ENCODE data around the gene SHPK.

Gene SHPK

DNA sequence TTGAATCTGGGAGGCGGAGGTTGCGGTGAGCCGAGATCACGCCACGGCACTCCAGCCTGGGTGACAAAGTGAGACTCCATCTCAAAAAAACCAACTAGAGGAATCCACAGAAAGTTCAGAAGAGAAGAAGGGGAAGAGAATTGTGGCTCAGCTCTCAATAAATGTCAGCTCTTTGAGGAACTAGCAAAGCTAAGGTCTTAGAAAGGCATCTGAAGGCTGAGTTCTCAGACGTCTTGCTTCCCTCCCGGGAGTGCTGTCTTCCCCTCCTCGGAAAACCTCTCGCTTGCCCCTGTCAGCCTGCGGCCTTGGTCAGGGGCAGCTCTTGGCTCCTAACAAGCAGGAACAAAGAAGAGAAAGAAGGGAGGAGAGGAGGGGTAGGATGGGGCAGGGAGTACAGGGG, 5.3 kb downstream of the SHPK start:
- DNase-seq (ENCODE audit: insufficient read length, low spot score) = no peak
- FAIRE-seq = no peak

DNA sequence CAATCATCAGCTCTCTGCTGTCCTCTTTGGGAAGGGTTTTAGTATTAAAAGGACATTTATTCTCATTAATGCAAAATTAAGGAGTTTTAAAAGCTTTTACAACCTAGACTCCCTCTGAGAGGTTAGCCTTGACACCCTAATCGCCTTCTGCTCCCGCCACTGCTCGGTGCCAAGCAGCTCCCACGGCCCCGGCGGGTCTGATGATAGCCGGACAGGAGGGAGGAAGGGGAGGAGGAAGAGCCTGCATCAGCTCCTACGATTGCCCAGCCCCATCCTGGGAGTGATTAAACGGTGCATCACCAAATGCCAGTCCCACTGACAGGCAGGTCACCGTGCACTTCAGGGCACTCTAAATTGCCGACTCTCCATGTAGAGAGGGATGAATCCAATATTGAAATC, 8.3 kb downstream of the SHPK start:
- no peak for DNase-seq (ENCODE audit: insufficient read length, low spot score)
- FAIRE-seq = no peak

DNA sequence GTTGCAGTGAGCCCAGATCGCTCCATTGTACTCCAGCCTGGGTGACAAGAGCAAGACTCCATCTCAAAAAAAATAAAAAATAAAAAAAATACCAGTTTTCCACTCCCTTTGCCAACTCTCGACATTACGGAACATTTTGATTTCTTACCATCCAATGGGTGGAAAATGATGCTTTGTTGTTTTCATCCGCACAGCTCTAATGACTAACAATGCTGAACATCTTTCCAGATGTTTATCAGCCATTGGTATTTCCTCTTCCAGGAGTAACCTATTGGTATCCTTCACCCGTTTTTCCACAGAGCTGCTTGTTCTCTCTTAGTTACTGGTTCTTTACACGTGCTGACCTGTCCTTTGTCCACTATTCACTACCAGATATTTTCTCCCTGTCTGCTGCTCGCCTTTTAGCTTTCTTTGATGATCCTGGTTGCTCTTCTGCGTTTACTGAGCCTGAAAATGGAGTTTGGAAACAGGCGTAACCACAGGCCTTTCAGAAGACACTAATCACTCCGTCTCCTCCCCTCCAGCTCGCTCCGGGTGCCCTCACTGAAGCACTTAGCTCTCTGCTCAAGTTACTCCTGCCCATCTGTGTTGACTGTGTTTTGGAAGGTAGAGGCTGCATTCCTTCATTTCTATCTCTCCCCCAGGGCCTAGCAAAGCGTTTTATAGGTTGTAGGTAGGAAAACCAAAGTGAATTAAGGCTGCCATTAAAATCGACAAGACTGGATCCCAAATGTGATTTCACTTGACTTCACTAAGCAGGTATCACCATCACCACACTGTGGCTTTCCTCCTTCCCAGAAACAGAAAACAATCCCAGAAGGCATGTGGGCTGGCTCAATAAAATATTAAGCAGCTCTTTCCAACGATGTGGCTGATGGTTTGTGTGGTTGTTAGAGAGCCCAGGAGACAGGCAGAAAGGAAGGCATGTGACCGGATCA, 8.9 kb downstream of the SHPK start:
- FAIRE-seq (no peak), DNase-seq (ENCODE audit: insufficient read length, low spot score) (no peak)

DNA sequence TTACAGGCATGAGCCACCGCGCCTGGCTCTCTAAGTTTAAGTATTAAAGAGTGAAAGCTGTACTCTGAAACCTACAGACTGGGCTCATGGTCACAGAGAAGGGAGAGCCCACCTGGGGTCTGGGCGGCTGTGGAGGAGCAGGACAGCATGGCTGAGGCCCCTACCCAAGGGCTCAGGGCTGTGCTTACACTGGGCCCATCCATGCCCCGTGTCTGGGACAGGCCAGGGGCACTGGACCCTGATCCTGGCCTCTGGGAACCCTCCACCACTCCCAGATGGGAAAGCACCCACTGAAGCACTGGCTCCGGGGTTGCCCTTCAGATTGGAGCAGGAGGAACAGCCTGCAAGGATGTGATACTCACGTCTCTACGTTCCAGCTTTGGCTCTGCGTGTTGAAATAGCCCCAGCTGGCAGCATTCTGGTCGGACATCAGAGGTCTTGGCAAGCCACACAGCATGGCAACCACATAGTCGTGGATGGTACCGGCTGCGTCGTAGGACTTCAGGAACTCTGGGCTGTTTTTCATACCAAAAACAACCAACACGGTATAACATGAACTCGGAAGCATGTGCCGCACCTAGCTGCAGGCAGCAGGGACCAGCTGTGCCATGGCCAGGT, 13.0 kb downstream of the SHPK start:
- DNase-seq (ENCODE audit: insufficient read length, low spot score) (no peak), FAIRE-seq (no peak)

DNA sequence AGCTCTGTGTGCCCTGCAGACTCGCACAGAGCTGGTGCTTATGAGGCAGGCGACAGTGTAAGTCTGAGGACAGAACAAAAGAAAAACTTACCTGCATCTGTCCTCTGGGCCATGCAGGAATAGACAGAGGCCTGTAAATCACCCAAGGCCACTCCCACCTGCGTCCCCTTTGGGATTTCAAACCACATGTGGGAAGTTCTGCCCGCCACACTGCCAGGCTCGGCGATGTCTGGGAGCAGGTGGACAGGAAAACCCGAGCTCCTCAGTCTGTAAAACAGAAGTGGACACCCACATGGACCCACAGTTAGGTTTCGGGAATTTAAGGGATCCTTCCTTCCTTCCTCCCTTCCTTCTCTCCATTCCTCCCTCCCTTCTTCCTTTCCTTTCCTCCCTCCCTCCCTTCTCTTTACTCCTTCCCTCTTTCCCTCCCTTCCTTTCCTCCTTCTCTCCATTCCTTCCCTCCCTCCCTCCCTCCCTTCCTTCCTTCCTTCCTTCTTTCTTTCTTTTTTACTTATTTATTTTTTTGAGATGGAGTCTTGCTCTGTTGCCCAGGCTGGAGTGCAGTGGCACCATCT, 14.8 kb downstream of the SHPK start:
- DNase-seq (ENCODE audit: insufficient read length, low spot score) = no peak
- FAIRE-seq = no peak

DNA sequence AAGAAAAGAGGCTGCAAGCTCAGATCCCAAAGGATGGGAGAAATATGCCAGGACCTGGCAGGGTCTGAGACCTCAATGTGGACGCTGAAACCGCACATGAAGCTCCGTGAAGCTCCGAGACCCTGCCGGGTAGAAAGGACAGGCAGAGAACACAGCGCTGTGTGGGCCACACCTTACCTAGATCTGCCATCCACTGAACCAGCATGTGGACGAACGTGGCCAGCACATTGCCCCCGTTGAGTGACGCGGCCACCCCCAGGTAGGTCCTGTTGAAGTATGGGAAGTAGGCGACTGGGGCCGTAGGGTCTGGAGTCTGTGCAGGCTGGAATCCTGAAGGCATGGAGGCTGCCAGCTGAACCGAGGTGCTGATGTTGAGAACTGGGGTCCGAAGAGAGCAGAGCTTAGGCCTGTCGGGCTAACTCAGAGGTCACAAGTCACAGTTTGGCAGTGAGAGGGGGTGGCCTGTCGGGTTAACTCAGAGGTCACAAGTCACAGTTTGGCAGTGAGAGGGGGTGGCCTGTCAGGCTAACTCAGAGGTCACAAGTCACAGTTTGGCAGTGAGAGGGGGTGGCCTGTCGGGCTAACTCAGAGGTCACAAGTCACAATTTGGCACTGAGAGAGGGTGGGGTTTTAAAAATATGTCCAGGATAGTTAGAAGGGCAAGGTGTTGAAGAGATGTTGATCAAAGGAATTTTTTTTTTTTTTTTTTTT, 20.7 kb downstream of the SHPK start:
- no peak for DNase-seq (ENCODE audit: insufficient read length, low spot score)
- FAIRE-seq = no peak

DNA sequence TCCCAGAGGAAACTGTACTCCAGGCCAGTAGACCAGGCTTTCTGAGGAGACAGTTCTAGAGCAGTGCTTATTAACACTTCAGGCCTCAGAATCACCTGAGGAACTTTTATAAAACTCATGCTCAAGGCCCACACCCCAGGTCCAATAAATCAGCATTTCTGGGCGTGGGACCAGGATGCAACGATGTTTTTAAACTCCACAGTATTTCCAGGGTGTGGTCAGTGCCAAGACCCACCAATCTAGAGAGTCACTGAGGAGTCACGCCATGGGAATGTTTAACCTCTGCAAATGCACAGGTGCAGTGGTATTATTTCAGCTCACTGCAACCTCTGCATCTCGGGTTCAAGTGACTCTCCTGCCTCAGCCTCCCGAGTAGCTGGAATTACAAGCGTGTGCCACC, 22.9 kb downstream of the SHPK start:
- DNase-seq (ENCODE audit: insufficient read length, low spot score) (no peak), FAIRE-seq (no peak)

DNA sequence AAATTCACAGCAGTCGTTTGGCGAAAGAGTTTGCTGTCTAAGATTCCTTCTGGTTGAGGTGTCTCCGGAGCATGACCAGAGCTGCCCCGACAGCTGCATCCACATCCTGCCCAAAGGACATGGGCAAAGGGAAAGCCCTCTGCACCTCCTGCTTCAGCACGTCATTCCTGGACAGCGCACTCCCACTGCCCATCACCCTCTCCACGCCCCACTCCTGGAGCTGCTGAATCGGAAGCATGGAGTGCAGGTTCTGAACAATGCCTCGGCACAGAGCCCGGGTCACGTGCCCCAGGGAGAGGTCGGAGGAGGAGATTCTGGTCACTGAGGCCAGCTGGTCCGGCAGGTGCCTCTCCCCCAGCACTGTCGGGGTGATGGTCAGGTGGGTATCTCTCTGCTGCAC, 25.5 kb downstream of the SHPK start:
- no peak for FAIRE-seq

DNA sequence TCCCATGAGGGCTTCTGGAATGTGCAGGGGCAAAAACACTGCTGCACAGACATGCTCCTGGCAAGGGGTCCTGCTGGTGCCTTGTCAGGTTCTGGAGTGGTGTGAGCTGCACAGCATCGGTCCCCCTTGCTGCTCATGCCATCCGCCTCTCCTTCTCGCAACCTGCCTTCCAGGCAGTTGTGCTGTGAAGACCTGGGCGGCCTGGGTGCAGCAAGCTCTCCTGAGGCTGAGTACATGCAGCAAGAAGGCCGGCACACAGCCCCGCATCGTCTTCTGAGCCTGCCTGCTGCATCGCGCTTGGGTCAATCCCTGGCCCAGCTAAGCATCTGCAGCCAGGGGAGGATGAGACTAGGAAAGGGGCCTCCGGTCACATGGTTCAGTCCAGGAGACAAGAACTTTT, 26.4 kb downstream of the SHPK start:
- FAIRE-seq (no peak), DNase-seq (ENCODE audit: insufficient read length, low spot score) (no peak)

More for the DNA sequence above, 25.5 kb downstream of the SHPK start:
- no peak for DNase-seq (ENCODE audit: insufficient read length, low spot score)

DNA sequence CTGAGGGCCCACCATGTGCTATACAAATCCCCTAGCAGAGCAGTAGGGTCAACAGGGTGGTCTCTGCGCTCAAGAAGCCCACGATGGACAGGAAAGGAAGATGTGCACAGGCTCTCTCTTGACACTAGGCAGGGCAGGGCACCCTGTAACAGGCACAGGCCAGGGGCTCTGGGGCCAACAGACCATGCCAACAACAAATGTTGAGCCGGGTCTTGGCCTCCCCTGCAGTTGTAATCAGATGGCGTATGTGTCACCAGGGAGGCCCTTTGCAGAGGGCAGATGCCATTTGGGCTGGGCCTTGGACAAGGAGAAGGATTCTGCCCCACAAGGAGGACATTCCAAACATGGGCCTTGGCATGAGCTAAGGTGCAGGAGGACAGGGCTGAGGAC, 32.2 kb downstream of the SHPK start:
- FAIRE-seq = no peak

DNA sequence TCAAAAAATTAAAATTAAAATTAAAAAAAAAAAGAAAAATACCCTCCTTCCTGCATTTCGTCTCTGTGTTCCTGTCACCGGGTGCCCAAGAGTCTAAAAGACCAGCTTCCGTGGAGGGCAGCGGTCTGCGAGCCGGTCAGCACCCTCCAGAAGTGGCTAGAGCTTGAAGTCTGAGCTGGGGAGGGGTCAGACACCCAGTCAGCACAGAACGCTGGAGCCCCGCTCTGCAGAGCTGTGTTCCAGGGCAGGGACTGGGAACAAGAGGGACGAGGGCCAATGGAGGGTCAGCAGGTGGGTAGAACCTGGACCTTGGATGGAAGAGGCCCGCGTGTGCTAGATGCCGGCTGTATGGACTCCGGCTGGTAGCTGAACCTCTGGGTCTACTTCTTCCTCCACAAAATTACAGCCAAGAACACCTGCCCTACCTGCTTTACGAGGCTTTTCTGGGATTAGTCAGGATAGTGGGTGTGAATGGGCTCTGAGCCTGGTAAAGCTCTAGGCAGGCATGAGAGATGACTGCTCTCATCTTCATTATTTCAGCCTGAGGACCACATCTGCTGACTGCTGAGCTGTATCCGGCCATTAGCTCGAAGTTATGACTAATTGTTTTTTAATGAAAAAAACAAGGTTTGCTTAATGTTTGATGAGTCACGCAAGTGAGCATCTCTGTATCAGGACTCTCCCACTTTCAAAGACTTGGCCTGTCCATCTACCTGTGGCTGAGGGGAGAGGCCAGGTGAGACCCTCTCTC, 32.8 kb downstream of the SHPK start:
- DNase-seq (ENCODE audit: insufficient read length, low spot score) (peak; percentile 27), FAIRE-seq (no peak)

More for the DNA sequence above, 32.2 kb downstream of the SHPK start:
- no peak for DNase-seq (ENCODE audit: insufficient read length, low spot score)

DNA sequence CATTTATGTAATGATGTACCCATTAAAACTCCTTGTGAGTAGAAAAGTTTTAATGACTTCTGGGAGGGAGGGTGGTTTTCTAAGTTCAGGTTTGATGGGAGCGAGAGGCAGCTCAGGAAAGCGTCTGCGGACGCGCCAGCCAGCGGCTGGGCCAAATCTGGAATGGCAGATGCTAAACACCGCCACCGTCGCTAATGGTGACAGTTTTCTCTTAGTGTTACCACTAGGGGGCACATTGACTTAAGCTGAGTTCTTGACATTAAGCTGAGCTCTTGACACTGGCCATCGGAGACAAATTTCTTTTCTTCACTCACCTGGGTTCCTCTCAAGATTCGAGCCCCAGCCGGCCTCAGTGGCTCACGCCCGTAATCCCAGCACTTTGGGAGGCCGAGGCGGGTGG, 33.6 kb downstream of the SHPK start:
- FAIRE-seq (no peak), DNase-seq (ENCODE audit: insufficient read length, low spot score) (peak; percentile 49)

DNA sequence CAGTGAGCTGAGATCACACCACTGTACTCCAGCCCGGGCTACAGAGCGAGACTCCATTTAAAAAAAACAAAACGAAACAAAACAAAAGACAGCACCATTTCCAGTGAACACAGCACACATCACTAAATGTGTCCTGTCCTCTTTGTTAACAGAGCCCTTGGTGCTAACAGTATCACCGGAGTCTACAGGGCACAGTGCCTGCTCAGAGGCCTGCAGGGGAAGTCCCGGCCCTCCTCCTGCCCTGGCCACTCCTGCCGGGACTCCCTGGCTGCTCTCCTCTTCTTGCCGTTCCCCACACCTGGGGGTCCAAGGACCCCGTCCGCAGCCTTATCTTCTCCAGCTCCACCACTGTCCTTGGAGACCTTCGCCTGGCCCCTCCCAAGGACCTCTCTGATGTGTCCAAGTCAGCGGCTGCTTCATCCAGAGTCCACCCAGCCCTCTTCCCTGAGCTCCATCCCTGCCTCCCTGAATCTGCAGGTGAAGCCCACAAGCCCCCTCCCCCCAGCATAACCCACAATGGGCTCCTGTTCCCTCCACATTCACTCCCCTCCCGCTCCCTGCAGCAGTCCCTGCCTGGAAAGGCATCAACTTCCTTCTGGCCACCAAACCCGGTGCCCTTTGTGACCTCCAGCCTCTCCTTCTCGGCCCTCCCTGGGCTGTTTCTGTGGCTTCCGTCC, 35.4 kb downstream of the SHPK start:
- no peak for FAIRE-seq
- DNase-seq (ENCODE audit: insufficient read length, low spot score) = no peak

DNA sequence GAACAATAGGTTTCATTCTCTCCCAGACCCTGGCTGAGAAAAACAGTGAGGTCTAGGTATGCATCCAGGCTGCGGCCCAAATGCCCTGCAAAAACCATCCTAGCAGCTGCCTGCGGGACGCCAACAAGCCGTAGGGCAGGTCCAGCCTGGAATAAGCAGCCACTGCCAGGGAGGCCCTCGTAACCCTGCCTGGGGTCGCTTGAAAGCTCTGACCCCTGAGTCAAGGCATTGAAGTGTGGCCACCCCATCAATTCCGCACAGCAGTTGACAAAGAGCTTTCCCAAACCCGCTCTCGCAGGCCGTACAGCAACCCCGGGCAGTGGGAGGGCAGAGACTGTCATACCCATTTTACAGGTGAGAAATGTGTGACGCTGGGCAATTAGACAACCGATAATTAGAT, 38.0 kb downstream of the SHPK start:
- FAIRE-seq (no peak), DNase-seq (ENCODE audit: insufficient read length, low spot score) (no peak)

DNA sequence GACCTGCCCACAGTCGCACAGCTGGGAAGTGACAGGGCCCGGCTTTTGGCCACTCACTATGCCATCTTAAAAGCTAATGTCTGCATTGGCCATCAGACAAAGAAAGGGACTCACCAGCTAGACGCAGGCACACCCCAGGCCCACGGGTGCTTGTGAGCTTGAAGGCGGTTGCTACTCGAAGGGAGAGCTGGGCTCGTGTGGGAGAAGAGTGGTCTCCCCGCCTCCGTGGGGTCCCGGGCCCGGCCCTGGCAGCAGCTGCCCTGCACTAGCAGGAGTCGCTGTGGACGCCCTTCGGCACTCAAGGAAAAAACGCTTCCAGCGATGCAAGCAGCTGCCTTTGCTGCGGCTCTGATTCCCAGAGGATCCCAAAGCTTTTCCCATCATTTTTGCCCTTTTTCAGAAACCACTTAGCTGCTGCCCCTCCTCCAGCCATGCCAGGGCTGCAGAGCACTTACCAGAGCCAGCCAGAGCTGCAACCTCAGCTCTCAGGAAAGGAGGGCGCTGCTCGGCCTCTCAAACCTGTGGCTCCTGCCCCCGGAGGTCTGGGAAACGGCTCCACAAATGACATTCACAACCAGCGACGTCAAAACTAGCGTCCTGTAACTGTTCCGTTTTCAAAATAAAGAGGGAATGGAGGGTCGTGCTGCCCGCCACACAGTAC, 39.1 kb downstream of the SHPK start:
- no peak for DNase-seq (ENCODE audit: insufficient read length, low spot score)
- no peak for FAIRE-seq

DNA sequence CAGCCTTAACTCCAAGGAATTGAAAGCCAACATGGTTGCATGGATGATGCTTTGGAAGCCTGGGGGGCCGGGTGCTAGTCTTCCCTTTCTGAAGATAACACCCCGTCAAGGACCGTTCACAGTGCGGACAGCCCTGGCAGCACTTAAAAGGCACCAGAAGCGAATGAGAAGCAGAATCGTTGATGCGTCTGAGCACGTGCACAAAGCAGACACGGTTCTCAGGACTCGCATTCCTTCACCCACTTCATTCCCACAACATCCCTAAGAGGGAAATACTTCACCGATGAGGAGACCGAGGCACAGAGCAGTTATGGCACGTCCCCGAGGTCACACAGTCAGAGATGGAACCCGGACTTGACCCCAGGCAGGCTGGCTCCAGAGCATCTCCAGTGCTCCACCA, 41.1 kb downstream of the SHPK start:
- FAIRE-seq = no peak
- DNase-seq (ENCODE audit: insufficient read length, low spot score) = no peak

DNA sequence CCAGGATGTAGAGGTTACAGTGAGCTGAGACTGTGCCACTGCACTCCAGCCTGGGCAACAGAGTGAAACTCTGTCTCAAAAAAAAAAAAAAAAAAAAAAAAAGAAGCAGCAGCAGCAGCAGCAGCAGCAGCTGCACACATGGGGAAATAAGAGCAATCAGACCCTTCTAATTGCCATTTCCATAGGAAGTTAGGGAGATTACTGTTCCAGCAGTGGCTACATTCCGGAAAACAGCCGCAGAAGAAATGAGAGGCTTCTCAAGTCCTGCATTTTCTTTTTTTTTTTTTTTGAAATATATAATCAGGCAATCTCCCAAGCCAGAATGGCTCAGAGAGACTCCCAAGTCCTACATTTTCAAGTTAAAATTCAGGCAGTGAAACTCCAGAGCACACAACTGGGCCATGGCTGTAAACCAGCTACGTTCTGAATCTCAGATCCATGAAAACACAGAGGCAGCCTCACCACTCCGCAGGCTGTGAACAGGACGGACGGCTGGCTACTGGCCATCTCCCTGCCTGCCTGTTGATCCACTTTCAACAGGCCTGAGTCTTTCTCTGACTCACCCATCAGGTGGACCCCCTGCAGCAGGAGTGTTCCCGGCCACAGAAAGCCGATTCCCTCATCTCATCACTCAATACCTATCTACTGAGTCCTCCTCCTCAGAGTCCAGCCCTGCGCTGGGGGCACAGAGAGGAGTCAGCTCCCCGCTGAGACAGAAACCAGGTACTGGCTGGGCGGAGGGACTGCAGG, 41.8 kb downstream of the SHPK start:
- DNase-seq (ENCODE audit: insufficient read length, low spot score) (no peak), FAIRE-seq (peak; percentile 51)

DNA sequence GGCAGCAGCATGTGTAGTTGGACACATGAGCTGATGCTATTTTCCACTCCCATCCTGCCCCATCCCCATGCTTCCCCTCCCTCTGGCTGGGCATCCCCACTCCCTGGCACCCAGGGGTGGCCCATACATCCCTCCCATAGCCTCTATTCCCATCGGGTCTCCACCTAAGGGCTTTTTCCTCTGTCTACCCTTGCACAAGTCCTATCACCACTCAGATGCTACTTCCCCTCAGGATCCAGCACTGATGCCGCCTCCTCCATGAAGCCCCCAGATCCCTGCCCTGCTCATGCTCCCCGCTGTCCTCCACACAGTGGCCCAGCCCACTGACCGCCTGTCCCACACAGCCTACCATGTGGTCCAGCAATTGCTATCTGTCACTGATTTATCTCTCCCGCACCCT, 42.7 kb downstream of the SHPK start:
- FAIRE-seq (no peak), DNase-seq (ENCODE audit: insufficient read length, low spot score) (no peak)
